Measurements from ENCODE around the gene MX2.
"Not testable (repeated sequence)": the region's sequence is repeated elsewhere in the genome, so short reads cannot be mapped to it uniquely, and the experiment has no call there.

The MX2 gene

DNA sequence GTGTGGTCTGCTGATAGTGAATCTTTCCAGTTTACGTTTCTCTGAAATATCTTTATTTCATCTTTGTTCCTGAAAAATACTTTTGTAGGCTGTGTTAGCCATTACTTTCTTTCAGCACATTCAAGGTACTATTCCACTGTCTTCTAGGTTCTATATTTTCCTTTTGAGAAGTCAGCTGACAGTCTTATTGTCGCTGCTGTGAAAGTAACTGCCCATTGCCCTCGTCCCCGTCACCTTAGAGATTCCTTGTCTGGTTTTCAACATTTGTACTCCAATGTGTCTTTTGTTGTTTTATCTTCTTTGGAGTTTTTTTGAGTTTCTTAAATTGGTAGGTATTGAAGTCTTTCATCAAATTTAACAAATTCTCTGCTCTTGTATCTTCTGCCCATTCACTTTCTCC, 19.8 kb upstream of the MX2 start:
- DNase-seq (ENCODE audit: low spot score): no peak

GRCh38 chr21:41344146-41344545, 17.7 kb upstream of the MX2 start:
- DNase-seq (ENCODE audit: low spot score): no peak

DNA sequence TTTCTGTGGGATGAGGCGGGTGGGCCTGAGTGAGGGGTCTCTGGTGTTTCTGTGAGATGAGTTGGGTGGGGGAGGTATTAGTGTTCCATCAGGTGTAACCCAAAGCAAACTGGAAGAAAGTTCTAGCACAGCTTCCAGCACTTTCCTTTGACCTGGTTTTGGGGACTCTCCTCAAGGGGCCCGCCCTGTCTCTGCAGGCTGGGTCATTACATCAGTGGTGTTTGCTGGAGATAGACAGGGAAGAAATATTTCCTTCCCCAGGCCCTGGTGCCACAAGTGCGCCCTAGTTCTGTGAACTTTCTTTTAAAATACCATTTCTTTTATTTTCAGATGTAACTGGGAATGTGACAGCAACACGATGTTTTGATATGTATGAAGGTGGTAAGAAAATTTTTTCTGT, 16.5 kb upstream of the MX2 start:
- no peak for DNase-seq (ENCODE audit: low spot score)

DNA sequence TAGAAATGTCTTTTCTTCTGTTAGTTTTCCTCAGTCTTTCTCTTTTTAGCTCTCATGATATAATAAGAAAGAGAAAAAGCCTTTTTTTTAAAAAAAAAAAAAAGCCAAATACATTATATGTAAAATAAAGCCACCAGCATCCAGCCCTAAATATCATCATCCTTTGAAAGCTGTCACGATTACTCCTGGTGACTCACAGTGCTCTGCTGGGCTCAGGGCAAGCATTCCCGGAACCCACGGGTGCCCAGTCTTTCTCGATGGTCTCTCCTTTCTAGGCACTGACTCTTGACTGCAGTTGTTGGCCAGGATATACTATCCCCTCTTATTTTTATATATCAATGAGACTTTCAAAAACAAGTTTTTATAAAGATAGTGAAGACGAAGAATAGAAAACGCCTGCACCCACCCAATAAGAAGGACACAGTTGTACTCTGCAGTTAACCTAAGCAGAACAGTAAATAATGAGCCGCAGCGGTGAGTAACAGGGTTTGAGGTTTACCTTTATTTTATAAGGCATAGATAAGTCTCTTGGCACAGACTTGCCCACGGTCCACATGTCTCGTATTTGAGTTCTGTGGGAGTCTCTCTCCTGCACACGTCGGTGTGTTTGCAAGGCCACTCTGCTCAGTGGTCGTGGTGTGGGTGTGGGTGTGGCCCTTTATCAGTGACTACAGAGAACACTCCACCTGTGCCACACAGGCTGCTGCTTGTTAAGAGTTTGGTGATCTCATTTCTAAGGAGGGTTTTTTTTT, 15.7 kb upstream of the MX2 start:
- DNase-seq (ENCODE audit: low spot score): no peak

GRCh38 chr21:41346758-41347157, 15.1 kb upstream of the MX2 start:
- DNase-seq (ENCODE audit: low spot score): no peak

DNA sequence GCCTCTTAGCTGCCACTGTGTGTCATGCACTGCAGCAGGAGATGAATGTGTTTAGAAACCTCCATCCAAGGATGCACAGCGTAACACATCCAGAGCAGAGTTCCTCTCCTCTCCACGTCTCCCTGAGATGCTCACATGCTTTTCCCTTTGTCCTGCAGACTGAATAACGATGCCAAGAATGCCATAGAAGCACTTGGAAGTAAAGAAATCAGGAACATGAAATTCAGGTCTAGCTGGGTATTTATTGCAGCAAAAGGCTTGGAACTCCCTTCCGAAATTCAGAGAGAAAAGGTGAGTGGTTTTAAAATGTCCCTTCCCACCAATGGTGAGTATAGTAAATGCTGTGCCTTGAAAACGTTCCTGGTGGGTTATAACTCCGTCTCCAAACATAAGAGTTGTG, 13.4 kb upstream of the MX2 start:
- no peak for DNase-seq (ENCODE audit: low spot score)

- DNase-seq (ENCODE audit: low spot score): no peak
These were observed 12.7 kb upstream of the MX2 start for GRCh38 chr21:41349126-41349525.

DNA sequence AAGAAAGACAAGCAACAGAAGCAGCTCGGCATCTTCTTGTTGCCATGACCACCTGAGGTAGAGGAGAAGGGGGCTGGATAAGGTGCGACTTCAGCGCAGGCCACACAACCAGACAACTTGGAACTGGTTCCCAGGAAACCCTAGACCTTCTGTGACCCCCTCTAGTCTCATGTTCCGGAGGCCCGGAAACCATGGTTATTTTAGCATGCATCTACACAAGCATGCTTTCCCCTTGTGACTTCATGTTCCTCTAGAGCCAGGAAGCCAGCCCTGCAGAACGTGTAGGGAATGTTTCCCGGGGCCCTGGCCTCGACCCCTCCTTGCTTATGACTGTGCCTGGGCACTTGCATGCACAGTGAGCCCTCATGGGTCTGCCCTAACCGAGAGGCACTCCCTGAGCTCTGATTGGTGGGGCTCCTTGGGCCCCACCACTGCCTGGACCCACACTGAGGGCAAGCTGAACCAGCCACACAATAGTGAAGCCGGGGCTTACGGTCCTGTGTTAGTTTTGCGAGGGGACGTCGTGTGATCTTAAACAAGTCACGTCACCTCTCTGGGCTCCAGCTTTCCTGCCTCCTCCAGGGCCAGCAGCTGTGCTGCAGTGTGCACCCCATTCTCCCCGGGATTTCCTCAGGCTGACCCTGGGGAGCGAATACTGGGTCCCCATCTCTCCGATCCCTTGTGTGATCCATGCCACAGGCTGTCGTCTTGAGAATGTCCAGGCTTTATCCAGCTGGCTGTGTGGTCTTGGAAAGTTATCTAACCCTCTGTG, 12.0 kb upstream of the MX2 start:
- no peak for DNase-seq (ENCODE audit: low spot score)

DNA sequence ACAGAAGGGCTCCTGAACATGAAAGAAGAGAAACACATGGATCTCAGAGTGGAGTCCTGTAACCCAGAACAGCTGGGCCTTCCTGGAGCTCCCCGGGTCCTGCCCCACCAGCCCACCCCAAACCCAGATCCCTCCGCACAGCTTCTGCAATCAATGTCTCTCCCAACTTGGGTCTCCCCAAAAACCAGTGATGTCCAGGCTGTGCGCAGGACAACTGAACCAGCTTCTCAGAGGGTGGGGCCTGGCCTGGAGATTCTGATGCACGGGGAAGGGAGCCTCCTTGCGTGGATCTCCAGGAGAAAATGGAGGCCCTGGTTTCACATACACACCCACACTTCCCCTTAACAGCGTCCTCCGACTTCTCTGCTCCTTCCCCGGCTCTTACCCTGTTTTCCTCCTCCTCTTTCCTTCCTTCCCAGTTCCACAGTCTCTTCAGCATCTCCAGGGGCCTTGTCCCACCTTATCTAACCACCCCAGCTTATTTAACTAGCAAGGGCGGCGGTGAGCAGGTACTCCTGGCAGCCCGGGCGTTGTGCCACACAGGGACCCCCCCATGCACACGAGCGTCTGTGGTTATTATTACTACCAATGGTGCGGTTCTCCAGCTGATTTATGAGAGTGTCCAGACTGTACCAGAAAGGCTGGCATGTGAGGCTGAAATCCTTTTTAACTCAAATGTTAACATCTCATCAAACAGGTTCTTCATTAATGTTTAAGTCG, 11.2 kb upstream of the MX2 start:
- no peak for DNase-seq (ENCODE audit: low spot score)

DNA sequence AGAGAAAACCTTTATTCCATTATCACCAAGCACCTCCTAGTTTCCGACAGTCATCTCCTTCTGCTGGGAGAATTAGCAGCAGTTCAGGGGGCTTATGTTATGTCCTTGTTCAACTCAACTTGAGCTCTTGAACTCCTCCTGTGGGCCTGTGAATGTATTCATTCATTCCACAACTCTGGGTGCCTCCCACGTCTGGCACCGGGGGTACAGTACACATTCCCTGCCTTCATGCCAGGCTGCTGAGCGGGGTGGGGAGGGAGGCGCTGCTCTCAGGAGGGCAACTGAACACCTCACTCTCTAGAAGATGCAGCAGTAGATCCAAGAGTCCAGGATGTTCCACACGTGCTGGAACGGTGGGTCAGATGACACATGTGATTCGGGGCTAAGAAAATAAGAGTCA, 4.3 kb upstream of the MX2 start:
- DNase-seq (ENCODE audit: low spot score): no peak

DNA sequence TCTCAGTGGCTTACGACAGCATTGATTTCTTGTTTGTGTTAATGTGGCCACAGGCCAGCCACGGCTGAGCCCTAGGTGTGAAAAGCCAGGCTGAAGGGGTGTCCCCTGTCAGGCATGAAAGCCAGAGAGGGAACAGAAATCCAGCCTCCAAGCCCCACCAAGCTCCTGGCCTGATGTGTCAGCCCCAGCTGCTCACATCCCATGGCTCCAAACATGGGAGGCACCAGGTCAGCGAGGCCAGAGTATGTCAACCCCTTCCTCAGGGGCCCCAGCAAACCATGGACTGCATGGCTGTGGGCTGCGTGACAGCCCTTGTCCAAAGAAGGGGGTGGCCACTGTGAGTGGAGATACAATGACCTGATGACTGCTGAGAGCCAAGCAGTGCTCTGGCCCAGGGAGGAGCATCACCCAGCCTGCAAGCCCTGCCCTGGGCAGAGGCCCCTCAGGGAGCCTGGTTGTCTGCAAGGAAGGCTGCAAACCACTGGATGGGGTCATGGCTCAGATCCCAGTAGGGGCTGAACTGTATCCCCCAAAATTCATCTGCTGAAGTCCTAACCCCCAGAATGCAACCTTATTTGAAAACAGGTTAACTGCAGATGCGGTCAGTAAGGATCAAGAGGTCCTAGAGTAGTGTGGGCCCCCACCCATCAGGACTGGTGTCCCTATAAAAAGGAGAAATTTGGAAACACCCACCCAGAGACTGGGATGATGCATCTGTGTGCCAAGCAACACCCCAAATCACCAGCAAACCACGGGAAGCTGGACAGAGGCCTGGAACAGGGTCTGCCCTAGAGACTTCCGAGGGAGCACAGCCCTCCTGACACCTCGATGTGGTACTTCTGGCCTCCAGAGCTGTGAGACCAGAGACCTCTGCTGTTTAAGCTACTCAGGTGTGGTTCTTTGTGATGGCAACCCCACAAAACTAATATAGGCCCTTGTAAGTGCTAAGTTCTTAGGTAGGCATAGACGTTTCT, 3.3 kb upstream of the MX2 start:
- no peak for DNase-seq (ENCODE audit: low spot score)

DNA sequence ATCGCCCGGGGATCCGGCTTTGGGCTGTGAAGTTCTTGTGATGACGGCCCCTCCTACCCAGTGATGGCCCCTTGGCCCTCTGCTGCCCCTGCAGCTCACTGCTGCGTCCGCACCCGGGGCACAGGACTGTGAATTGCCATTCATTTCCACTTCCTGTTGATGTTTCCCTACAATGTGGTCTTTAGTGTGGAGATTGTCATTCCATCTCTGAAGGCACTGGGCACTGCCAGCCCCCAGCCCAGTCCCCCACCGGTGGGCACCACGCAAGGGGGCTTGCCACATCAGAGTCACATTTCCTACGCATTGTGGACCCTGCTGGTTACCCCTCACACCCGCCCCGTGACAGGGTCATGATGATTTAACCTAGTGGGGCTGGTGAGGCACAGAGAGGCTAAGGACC, 2.5 kb upstream of the MX2 start:
- DNase-seq (ENCODE audit: low spot score): no peak

DNA sequence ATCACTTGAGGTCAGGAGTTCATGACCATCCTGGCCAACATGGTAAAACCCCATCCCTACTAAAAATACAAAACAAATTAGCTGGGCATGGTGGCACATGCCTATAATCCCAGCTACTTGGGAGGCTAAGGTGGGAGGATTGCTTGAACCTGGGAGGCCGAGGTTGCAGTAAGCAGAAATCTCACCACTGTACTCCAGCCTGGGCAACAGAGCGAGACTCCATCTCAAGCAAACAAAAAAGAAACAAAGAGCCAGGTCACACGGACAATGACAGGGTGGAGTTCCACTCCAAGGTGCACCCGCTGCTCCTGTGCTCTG, 2.1 kb upstream of the MX2 start:
- not testable (repeated sequence) for DNase-seq (ENCODE audit: low spot score)

DNA sequence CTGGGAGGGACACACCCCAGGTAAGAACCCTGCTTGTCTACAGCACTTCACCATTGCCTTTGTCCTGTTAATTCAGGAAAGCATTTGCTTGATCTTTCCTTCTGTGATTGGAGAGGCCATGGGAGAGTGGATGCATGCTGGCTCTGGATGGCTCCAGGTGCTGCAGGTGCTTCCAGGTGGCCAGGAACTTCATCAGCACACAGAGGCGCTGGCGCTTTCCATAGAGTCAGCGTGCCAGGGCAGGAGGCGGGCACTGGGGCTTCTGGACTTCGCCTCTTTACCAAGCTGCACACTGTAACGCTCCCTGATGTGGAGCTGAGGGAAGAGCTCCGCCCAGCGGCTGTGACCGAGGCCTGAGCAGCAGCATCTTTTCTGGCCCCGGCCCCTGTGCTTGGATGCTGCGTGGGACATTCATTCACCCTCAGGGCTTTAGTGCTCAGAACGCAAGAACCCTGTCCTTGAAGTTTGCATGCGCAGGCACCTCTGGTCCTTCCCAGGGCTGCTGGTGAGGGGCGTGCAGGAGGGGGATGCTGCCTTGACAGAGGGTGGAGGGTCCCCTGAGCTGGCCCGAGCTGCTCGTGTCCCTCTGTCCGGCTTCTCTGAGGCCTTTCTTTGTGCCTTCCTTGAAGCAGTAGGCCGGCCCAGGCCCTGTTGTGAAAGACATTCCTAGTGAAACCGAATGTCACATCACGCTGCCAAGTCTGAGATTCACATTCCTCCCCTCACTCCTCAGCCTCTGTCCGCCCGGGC, 1.6 kb upstream of the MX2 start:
- no peak for DNase-seq (ENCODE audit: low spot score)

DNA sequence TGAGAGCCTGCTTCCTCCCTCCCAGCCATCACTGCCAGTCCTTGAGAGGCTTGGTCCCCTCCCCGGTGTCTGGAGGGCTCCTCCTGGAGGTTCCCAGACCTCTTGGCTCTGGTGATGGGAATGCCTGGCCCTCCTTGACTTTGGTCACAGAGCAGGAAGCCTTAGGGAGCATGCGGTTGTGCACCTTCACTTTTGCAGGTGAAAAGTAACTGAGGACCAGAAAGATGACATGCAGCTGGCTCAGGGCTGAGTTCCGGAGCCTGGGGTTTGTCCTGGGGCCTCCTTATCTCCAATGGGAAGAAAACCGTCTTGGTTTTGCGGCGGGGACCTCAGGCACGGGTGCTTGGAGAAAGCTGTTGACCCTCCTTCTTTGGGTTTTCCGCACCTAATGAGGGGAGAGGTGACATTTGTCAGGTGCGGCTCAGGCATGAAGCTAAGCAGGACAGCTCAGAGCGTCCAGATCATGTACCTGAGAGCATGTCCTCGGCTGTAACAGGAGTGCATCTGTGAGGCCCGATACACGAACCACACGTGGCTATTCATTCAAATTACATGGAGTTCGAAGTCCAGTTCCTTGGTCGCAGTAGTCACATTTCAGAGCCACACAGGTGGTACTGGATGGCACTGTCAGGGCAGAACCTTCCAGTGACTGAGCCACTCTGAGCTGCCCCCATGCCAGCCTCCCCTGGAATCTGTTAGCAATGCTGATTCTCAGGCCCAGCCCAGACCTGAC, 608 bp upstream of the MX2 start:
- DNase-seq (ENCODE audit: low spot score): no peak

GRCh38 chr21:41362605-41363369, 960 bp downstream of the MX2 start:
- no peak for DNase-seq (ENCODE audit: low spot score)

- DNase-seq (ENCODE audit: low spot score): no peak
These were observed 1.8 kb downstream of the MX2 start for GRCh38 chr21:41363370-41364270.

DNA sequence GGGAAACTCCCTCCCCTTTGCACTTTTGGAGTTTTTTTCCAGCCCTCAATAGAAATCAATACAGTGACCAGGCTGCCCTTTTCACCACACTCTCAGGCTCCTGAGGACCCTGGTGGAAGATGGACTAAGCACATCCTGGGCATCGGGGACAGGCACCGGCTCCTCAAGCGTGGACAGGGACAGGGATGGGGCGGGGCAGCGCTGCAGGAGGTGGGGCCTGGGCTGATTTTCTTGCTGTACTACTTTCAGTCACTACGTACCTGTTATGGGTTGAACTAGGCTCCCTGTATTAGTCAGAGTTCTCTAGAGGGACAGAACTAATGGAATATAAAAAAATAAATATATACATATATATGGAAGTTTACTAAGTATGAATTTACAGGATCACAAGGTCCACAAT, 2.5 kb downstream of the MX2 start:
- no peak for DNase-seq (ENCODE audit: low spot score)

All from globus pallidus (tissue), 1 donor.